Endodermal cell (in vitro differentiated cells): ENCODE data around the gene PTPRT. TPM values are rescaled to one million over a fixed set of nuclear protein-coding genes. Genes with fewer than 3 reads are reported as not detected.

Experiments
- DNase-seq: peaks from one replicate; pipeline ENCODE4 v3.0.0-alpha.2; 2017
- H3K27ac ChIP-seq: 2 replicates; pipeline ENCODE4 v1.5.1; 2013; ENCODE audit warnings: mild to moderate bottlenecking, low read depth, low read length, moderate library complexity
- H3K27me3 ChIP-seq: 2 replicates; pipeline ENCODE4 v1.6.1; 2013; ENCODE audit warnings: mild to moderate bottlenecking, low read length, moderate library complexity; ENCODE audit not compliant: insufficient read depth, control insufficient read depth, poor library complexity, severe bottlenecking
- H3K36me3 ChIP-seq: 2 replicates; pipeline ENCODE4 v1.7.0; 2013; ENCODE audit warnings: mild to moderate bottlenecking, low read length, moderate library complexity; ENCODE audit not compliant: control insufficient read depth, insufficient read depth
- H3K4me1 ChIP-seq: one replicate; pipeline ENCODE4 v1.7.0; 2013; ENCODE audit warnings: low read length; ENCODE audit not compliant: control insufficient read depth, insufficient read depth
- H3K4me3 ChIP-seq: 2 replicates; pipeline ENCODE4 v1.5.1; 2013; ENCODE audit warnings: mild to moderate bottlenecking, low read length, moderate library complexity
- H3K9ac ChIP-seq: 2 replicates; pipeline ENCODE4 v1.6.1; 2013; ENCODE audit warnings: mild to moderate bottlenecking, low read length, moderate library complexity; ENCODE audit not compliant: poor library complexity, severe bottlenecking; ENCODE audit errors: extremely low read depth
- H3K9me3 ChIP-seq: 2 replicates; pipeline ENCODE4 v1.6.1; 2013; ENCODE audit warnings: mild to moderate bottlenecking, low read length, moderate library complexity; ENCODE audit not compliant: control insufficient read depth
- H3K27ac Mint-ChIP-seq: 2 replicates; pipeline ENCODE4 v1.8.0; 2020; ENCODE audit warnings: mixed read lengths
- H3K27me3 Mint-ChIP-seq: 2 replicates; pipeline ENCODE4 v1.8.0; 2021; ENCODE audit warnings: mild to moderate bottlenecking, mixed read lengths; ENCODE audit not compliant: insufficient read depth
- H3K36me3 Mint-ChIP-seq: 2 replicates; pipeline ENCODE4 v1.8.0; 2020; ENCODE audit warnings: low read depth, mixed read lengths
- H3K4me1 Mint-ChIP-seq: 2 replicates; pipeline ENCODE4 v1.8.0; 2020; ENCODE audit warnings: mixed read lengths
- H3K4me3 Mint-ChIP-seq: 2 replicates; pipeline ENCODE4 v1.8.0; 2020; ENCODE audit warnings: mild to moderate bottlenecking, moderate library complexity, mixed read lengths
- H3K9me3 Mint-ChIP-seq: 2 replicates; pipeline ENCODE4 v1.8.0; 2020; ENCODE audit warnings: mild to moderate bottlenecking, mixed read lengths
- CTCF ChIP-seq: fragments of 200-600 bp; sonication (generic); conservative IDR thresholded peaks from 2 replicates; pipeline ENCODE4 v1.5.0; 2021; ENCODE audit warnings: antibody characterized with exemption, mild to moderate bottlenecking
- WGBS, 2 experiments: methylation state at CpG; one replicate each; pipeline versions ENCODE4 v1.1.5 to v1.1.7; 2013; ENCODE audit warnings: missing lambda C conversion rate in 2 of 2, mixed read lengths in 1 of 2; ENCODE audit not compliant: insufficient coverage in 1 of 2, insufficient read length in 1 of 2; 5-methylcytosine and 5-hydroxymethylcytosine counted together
- total RNA-seq, 2 donors: library from RNA; stranded (reverse); fragmentation: NEBNext Ultra II Directional in 1 of 2; extraction: Animal tissue kit (Norgen Biotek cat#: 25700) in 1 of 2; gene quantifications; 2 replicates in 1 of 2; 3 replicates in 1 of 2; pipeline ENCODE4 v1.2.1, GENCODE V29; 2021

PTPRT gene
- total RNA-seq, 2 donors from 2014 or later: 2.3 to 2.7 TPM

- Histone ChIP-seq H3K27ac (no peak overlapping the region), H3K4me1 (no peaks in the 10 kb centered on the region), H3K9me3 (peaks cover 6% of the 10 kb centered on the region), H3K36me3 (no peaks in the 10 kb centered on the region), H3K4me3 (no peak overlapping the region), H3K27me3 (no peaks in the 10 kb centered on the region), H3K9ac (no peak overlapping the region)
- Mint-ChIP-seq H3K36me3 (no peaks in the 10 kb centered on the region), H3K4me1 (no peaks in the 10 kb centered on the region), H3K4me3 (no peak overlapping the region), H3K27me3 (no peaks in the 10 kb centered on the region), H3K27ac (no peak overlapping the region), H3K9me3 (peaks cover 4% of the 10 kb centered on the region)
- no peak for TF ChIP-seq CTCF
- WGBS, 2 experiments: 89% methylated on average over 2 of the region's 3 CpGs; no CpG with 5 or more reads in 1 of the 2 experiments
- DNase-seq: no peak
Measured at GRCh38 chr20:42516692-42517091, 673.0 kb downstream of the PTPRT start.

- no peaks in the 10 kb centered on the region for H3K27me3 Mint-ChIP-seq
- no peaks in the 10 kb centered on the region for H3K9me3 Mint-ChIP-seq
- no peak for TF ChIP-seq CTCF
- no peaks in the 10 kb centered on the region for H3K9me3 ChIP-seq
- H3K36me3 Mint-ChIP-seq: no peaks in the 10 kb centered on the region
- no peaks in the 10 kb centered on the region for H3K4me1 ChIP-seq
- 76 to 93% methylated on average over 2 to 4 of the region's 4 CpGs for WGBS, 2 experiments
- H3K27me3 ChIP-seq: no peaks in the 10 kb centered on the region
- no peak overlapping the region for H3K27ac ChIP-seq
- H3K4me3 ChIP-seq: no peak overlapping the region
- DNase-seq: no peak
- H3K27ac Mint-ChIP-seq: no peak overlapping the region
- no peak overlapping the region for H3K9ac ChIP-seq
- no peaks in the 10 kb centered on the region for H3K36me3 ChIP-seq
- no peaks in the 10 kb centered on the region for H3K4me1 Mint-ChIP-seq
- no peak overlapping the region for H3K4me3 Mint-ChIP-seq
Measured at GRCh38 chr20:42510686-42511085, 679.0 kb downstream of the PTPRT start.

- no peak for TF ChIP-seq CTCF
- no peak overlapping the region for H3K9ac ChIP-seq
- no peak overlapping the region for H3K27ac ChIP-seq
- no peaks in the 10 kb centered on the region for H3K4me1 ChIP-seq
- Mint-ChIP-seq H3K4me3 (no peak overlapping the region), H3K9me3 (peaks cover 3% of the 10 kb centered on the region), H3K36me3 (no peaks in the 10 kb centered on the region), H3K27me3 (no peaks in the 10 kb centered on the region), H3K27ac (no peak overlapping the region), H3K4me1 (no peaks in the 10 kb centered on the region)
- no peaks in the 10 kb centered on the region for H3K36me3 ChIP-seq
- no peaks in the 10 kb centered on the region for H3K27me3 ChIP-seq
- no peak for DNase-seq
- no peaks in the 10 kb centered on the region for H3K9me3 ChIP-seq
- 82 to 100% methylated on average over 1 to 3 of the region's 3 CpGs for WGBS, 2 experiments
- H3K4me3 ChIP-seq: no peak overlapping the region
Measured at GRCh38 chr20:42507874-42508273, 681.8 kb downstream of the PTPRT start.
